H9 (cell line): ENCODE data around the gene UBE2D1. TPM values are rescaled to one million over a fixed set of nuclear protein-coding genes. Genes with fewer than 3 reads are reported as not detected.

Experiments used
- DNase-seq: peaks from one replicate; pipeline ENCODE4 v3.0.0-alpha.2; 2017
- H2AFZ ChIP-seq: one replicate; pipeline ENCODE4 v1.6.1; 2013; ENCODE audit warnings: mild to moderate bottlenecking, low read length, control low read depth, moderate library complexity
- H2AK5ac ChIP-seq: 2 replicates; pipeline ENCODE4 v1.6.1; 2013; ENCODE audit warnings: low read length, control low read depth, mixed read lengths; ENCODE audit not compliant: insufficient read length
- H2BK120ac ChIP-seq: one replicate; pipeline ENCODE4 v1.6.1; 2013; ENCODE audit warnings: low read depth, mild to moderate bottlenecking, low read length, control low read depth, inconsistent platforms; ENCODE audit not compliant: poor library complexity, severe bottlenecking
- H2BK12ac ChIP-seq: 2 replicates; pipeline ENCODE4 v1.6.1; 2013; ENCODE audit warnings: low read length, control low read depth, mixed read lengths, low read depth; ENCODE audit not compliant: insufficient read length
- H2BK15ac ChIP-seq: 2 replicates; pipeline ENCODE4 v1.6.1; 2013; ENCODE audit warnings: low read depth, low read length, control low read depth
- H2BK20ac ChIP-seq: one replicate; pipeline ENCODE4 v1.6.1; 2013; ENCODE audit warnings: low read depth, mild to moderate bottlenecking, low read length, control low read depth, inconsistent platforms; ENCODE audit not compliant: poor library complexity, severe bottlenecking
- H2BK5ac ChIP-seq: 2 replicates; pipeline ENCODE4 v1.6.1; 2013; ENCODE audit warnings: low read length, control low read depth, mixed read lengths; ENCODE audit not compliant: insufficient read length
- H3K14ac ChIP-seq: 2 replicates; pipeline ENCODE4 v1.6.1; 2013; ENCODE audit warnings: low read length, control low read depth; ENCODE audit not compliant: insufficient read depth
- H3K18ac ChIP-seq: 2 replicates; pipeline ENCODE4 v1.6.1; 2013; ENCODE audit warnings: low read depth, mild to moderate bottlenecking, mixed read lengths, low read length, control low read depth; ENCODE audit not compliant: insufficient read length
- H3K23ac ChIP-seq: 2 replicates; pipeline ENCODE4 v1.6.1; 2013; ENCODE audit warnings: low read length, control low read depth, mixed read lengths, low read depth; ENCODE audit not compliant: insufficient read length
- H3K23me2 ChIP-seq: 2 replicates; pipeline ENCODE4 v1.6.1; 2013; ENCODE audit warnings: low read depth, mild to moderate bottlenecking, mixed read lengths, low read length, control low read depth; ENCODE audit not compliant: insufficient read length, poor library complexity, severe bottlenecking
- H3K27ac ChIP-seq: 2 replicates; pipeline ENCODE4 v1.5.1; 2013; ENCODE audit warnings: low read length, control low read depth, mixed read lengths, low read depth; ENCODE audit not compliant: insufficient read length
- H3K27me3 ChIP-seq: 2 replicates; pipeline ENCODE4 v1.6.1; 2013; ENCODE audit warnings: low read length, control low read depth, inconsistent platforms; ENCODE audit not compliant: insufficient read depth
- H3K4ac ChIP-seq: 2 replicates; pipeline ENCODE4 v1.6.1; 2013; ENCODE audit warnings: low read depth, mild to moderate bottlenecking, control low read depth, inconsistent platforms, low read length, moderate library complexity
- H3K4me1 ChIP-seq: 2 replicates; pipeline ENCODE4 v1.6.1; 2013; ENCODE audit warnings: low read length, control low read depth, inconsistent platforms; ENCODE audit not compliant: insufficient read depth
- H3K4me2 ChIP-seq: 2 replicates; pipeline ENCODE4 v1.6.1; 2013; ENCODE audit warnings: low read length, control low read depth, mixed read lengths; ENCODE audit not compliant: insufficient read length, insufficient read depth
- H3K56ac ChIP-seq: 2 replicates; pipeline ENCODE4 v1.6.1; 2013; ENCODE audit warnings: low read depth, mild to moderate bottlenecking, mixed read lengths, low read length, control low read depth; ENCODE audit not compliant: insufficient read length
- H3K79me1 ChIP-seq: 2 replicates; pipeline ENCODE4 v1.6.1; 2013; ENCODE audit warnings: low read depth, mild to moderate bottlenecking, moderate library complexity, low read length, control low read depth, inconsistent platforms; ENCODE audit not compliant: insufficient read depth, poor library complexity, severe bottlenecking
- H3K79me2 ChIP-seq: 2 replicates; pipeline ENCODE4 v1.6.1; 2013; ENCODE audit warnings: low read length, control low read depth, inconsistent platforms; ENCODE audit not compliant: insufficient read depth
- H3K9ac ChIP-seq: 2 replicates; pipeline ENCODE4 v1.6.1; 2013; ENCODE audit warnings: low read length, control low read depth, mixed read lengths; ENCODE audit not compliant: insufficient read length; ENCODE audit errors: extremely low read depth
- H3K9me3 ChIP-seq: one replicate; pipeline ENCODE4 v1.6.1; 2013; ENCODE audit warnings: low read depth, low read length, inconsistent platforms; ENCODE audit not compliant: control insufficient read depth
- H3T11ph ChIP-seq: one replicate; pipeline ENCODE4 v1.6.1; 2013; ENCODE audit warnings: mild to moderate bottlenecking, low read length, control low read depth, inconsistent platforms
- H4K20me1 ChIP-seq: one replicate; pipeline ENCODE4 v1.6.1; 2013; ENCODE audit not compliant: control insufficient read depth, insufficient read length, insufficient read depth
- H4K5ac ChIP-seq: 2 replicates; pipeline ENCODE4 v1.6.1; 2013; ENCODE audit warnings: low read depth, mild to moderate bottlenecking, mixed read lengths, low read length, control low read depth; ENCODE audit not compliant: insufficient read length
- H4K8ac ChIP-seq: replicated peaks from 2 replicates; pipeline ENCODE4 v1.6.1; 2013; ENCODE audit warnings: low read length, control low read depth, mixed read lengths, low read depth; ENCODE audit not compliant: insufficient read length
- H4K91ac ChIP-seq: 2 replicates; pipeline ENCODE4 v1.6.1; 2013; ENCODE audit warnings: low read depth, mild to moderate bottlenecking, moderate library complexity, mixed read lengths, low read length, control low read depth; ENCODE audit not compliant: insufficient read length
- H3K27ac Mint-ChIP-seq, 3 experiments: 2 replicates in 2 of 3; 3 replicates in 1 of 3; pipeline ENCODE4 v1.8.0; 2020 to 2021; ENCODE audit warnings: mixed read lengths in 3 of 3, mild to moderate bottlenecking in 1 of 3, moderate library complexity in 1 of 3
- H3K27me3 Mint-ChIP-seq: 2 replicates; pipeline ENCODE4 v1.8.0; 2021; ENCODE audit warnings: low read depth, mild to moderate bottlenecking, moderate library complexity, mixed read lengths
- H3K36me3 Mint-ChIP-seq, 3 experiments: 2 replicates in 2 of 3; 3 replicates in 1 of 3; pipeline ENCODE4 v1.8.0; 2020 to 2021; ENCODE audit warnings: low read depth in 3 of 3, mixed read lengths in 3 of 3; ENCODE audit not compliant: insufficient read depth in 1 of 3
- H3K4me1 Mint-ChIP-seq, 2 experiments: 2 replicates each; pipeline ENCODE4 v1.8.0; 2020; ENCODE audit warnings: mixed read lengths in 2 of 2
- H3K4me3 Mint-ChIP-seq, 2 experiments: 2 replicates in 1 of 2; 3 replicates in 1 of 2; pipeline ENCODE4 v1.8.0; 2020 to 2021; ENCODE audit warnings: mild to moderate bottlenecking in 2 of 2, mixed read lengths in 2 of 2, moderate library complexity in 1 of 2
- H3K9me3 Mint-ChIP-seq, 2 experiments: 2 replicates in 1 of 2; 3 replicates in 1 of 2; pipeline ENCODE4 v1.8.0; 2020; ENCODE audit warnings: mild to moderate bottlenecking in 2 of 2, mixed read lengths in 2 of 2, moderate library complexity in 1 of 2
- whole genome bisulfite sequencing: extraction: QIAGEN DNeasy Blood & Tissue Kit; methylation state at CpG from one replicate; pipeline ENCODE4 v1.1.7; 2013; ENCODE audit warnings: missing lambda C conversion rate, low lambda C conversion rate, mixed read lengths; ENCODE audit not compliant: insufficient read length; ENCODE audit errors: extremely low coverage; 5-methylcytosine and 5-hydroxymethylcytosine counted together
- total RNA-seq: library from RNA; stranded (reverse); gene quantifications from 2 replicates; pipeline ENCODE4 v1.2.1, GENCODE V29; 2021
- TF ChIP-seq, protein P1 (sequence below): fragments of 200-600 bp; sonication (generic); conservative IDR thresholded peaks from 3 replicates; pipeline ENCODE4 v1.8.0; 2021; ENCODE audit warnings: antibody characterized with exemption, mild to moderate bottlenecking

The UBE2D1 gene
- total RNA-seq, 1 experiment from 2014 or later: 26.8 TPM

- TF ChIP-seq, protein P1, sequence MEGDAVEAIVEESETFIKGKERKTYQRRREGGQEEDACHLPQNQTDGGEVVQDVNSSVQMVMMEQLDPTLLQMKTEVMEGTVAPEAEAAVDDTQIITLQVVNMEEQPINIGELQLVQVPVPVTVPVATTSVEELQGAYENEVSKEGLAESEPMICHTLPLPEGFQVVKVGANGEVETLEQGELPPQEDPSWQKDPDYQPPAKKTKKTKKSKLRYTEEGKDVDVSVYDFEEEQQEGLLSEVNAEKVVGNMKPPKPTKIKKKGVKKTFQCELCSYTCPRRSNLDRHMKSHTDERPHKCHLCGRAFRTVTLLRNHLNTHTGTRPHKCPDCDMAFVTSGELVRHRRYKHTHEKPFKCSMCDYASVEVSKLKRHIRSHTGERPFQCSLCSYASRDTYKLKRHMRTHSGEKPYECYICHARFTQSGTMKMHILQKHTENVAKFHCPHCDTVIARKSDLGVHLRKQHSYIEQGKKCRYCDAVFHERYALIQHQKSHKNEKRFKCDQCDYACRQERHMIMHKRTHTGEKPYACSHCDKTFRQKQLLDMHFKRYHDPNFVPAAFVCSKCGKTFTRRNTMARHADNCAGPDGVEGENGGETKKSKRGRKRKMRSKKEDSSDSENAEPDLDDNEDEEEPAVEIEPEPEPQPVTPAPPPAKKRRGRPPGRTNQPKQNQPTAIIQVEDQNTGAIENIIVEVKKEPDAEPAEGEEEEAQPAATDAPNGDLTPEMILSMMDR: no peak
- Histone ChIP-seq H2AK5ac (no peak overlapping the region), H3K14ac (no peak overlapping the region), H3K4me2 (no peak overlapping the region), H3K56ac (no peak overlapping the region), H3K4me1 (no peaks in the 10 kb centered on the region), H3K23ac (no peak overlapping the region), H3K23me2 (no peaks in the 10 kb centered on the region), H3K79me1 (no peaks in the 10 kb centered on the region), H3K9ac (no peak overlapping the region), H4K91ac (no peak overlapping the region), H3K27ac (no peak overlapping the region), H2AFZ (no peak overlapping the region), H3K9me3 (no peaks in the 10 kb centered on the region), H3K18ac (no peak overlapping the region), H2BK15ac (no peak overlapping the region), H3T11ph (no peak overlapping the region), H2BK12ac (no peak overlapping the region), H3K4ac (no peak overlapping the region), H3K79me2 (no peaks in the 10 kb centered on the region), H2BK20ac (no peak overlapping the region), H4K20me1 (no peaks in the 10 kb centered on the region), H2BK5ac (no peak overlapping the region), H4K5ac (no peak overlapping the region), H2BK120ac (no peak overlapping the region), H3K27me3 (no peaks in the 10 kb centered on the region), H4K8ac (no peak overlapping the region)
- no CpG with 5 or more reads among the region's 1 CpG for WGBS
- H3K36me3 Mint-ChIP-seq: peaks cover 2 to 21% (median 18%) of the 10 kb centered on the region in 3 experiments; a peak in 6 of 7 replicates
- no peak overlapping the region for H3K27ac Mint-ChIP-seq
- H3K4me3 Mint-ChIP-seq: no peak overlapping the region
- H3K9me3 Mint-ChIP-seq: no peaks in the 10 kb centered on the region; a peak in 1 of 5 replicates
- no peaks in the 10 kb centered on the region for H3K27me3 Mint-ChIP-seq
- no peak for DNase-seq
- no peaks in the 10 kb centered on the region for H3K4me1 Mint-ChIP-seq
Measured at GRCh38 chr10:58400609-58401008, 65.8 kb downstream of the UBE2D1 start.
